Stimulated activated CD8-positive, alpha-beta memory T cell treated with anti-CD3 and anti-CD28 coated beads, Interleukin-12 subunit alpha, Interleukin-12 subunit beta, amount 100 ng/mL, for 24 hours (primary cell): ENCODE data around the gene BLNK.

Source experiments
- DNase-seq: peaks from one replicate; pipeline ENCODE4 v3.0.0-alpha.2; 2020; ENCODE audit errors: extremely low read depth

Gene BLNK

GRCh38 chr10:96288151-96288621 is 16.8 kb upstream of the BLNK start:
- DNase-seq, result no peak

- no peak for DNase-seq
Measured at GRCh38 chr10:96287392-96288105, 16.2 kb upstream of the BLNK start.

DNA sequence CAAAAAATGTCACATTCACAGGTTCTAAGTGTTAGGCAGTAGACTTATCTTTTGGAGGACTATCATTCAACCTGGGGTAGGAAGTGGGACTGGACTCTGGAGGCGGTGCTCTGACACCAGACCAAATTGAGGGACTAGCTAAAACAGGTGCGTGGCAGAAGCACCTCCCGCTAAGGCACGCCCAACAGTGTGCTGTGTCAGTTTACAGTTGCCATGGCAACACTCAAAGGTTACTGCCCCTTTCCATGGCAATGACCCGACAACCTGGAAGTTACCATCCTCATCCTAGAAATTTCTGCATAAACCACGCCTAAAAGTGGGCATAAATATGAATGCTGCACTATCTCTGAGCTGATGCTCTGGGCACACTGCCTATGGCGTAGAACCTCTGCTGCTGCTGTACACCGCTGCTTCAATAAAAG is 14.0 kb upstream of the BLNK start:
- no peak for DNase-seq

- no peak for DNase-seq
Measured at GRCh38 chr10:96283756-96284155, 12.4 kb upstream of the BLNK start.

DNA sequence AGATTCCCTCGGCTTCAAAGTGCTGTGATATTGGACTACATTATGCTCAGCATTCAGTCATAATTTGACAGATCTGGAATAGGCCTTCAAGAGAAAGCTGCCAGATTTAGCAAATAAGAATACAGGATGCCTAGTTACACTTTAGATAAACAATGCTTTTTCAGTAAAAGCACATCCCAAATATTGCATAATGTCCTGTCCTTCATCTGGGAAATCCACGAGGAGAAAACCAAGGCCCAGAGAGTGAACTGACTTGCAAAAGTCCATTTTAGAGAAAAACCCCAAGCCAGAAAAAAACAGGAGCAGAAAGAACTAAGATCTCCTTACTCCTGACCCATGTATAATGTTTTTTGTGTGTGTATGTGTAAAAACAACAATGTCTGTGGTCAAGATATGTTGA is 12.0 kb upstream of the BLNK start:
- DNase-seq, result no peak

- no peak for DNase-seq
Measured at GRCh38 chr10:96281444-96282029, 10.2 kb upstream of the BLNK start.

- DNase-seq, result no peak
Measured at GRCh38 chr10:96280859-96281258, 9.5 kb upstream of the BLNK start.

GRCh38 chr10:96279191-96279641 is 7.8 kb upstream of the BLNK start:
- DNase-seq, result no peak

DNA sequence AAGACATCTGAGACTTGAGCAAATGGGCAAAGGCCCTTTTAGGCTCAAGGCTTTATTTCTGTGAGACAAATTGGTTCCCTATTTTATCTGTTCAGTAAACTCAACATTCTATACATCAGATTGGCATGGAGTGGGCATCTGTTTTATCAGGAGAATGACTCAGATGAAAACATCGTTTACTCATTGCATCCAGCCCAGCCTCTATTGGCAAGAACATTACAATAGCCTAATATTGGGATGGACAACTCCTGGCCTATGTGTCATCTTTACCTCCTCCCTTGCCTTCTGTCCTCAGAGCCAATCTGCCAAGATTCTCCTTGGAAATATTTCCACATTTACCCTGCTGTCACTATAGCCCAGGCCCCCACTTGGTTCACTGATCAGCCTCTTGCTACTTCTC is 5.5 kb upstream of the BLNK start:
- DNase-seq, result no peak

DNA sequence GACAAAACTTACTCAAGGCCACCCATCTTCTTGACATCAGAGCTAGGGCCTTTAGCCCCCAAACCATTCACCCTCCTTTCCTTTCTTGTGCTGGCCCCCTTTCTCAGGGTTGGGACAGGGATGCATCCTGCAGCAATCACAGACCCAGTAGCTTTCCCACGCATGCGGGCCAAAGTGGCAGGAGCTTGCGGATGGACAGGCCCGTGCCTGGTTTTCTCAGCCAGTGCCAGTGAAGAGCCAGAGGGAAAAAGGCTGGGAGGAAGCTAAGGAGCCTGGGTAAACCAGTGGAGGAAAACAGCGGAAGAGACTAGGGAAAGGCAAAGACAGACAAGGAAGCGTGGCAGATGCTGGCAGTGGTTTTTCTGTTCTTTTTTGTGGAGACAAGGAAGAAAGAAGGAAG is 5.1 kb upstream of the BLNK start:
- no peak for DNase-seq

DNA sequence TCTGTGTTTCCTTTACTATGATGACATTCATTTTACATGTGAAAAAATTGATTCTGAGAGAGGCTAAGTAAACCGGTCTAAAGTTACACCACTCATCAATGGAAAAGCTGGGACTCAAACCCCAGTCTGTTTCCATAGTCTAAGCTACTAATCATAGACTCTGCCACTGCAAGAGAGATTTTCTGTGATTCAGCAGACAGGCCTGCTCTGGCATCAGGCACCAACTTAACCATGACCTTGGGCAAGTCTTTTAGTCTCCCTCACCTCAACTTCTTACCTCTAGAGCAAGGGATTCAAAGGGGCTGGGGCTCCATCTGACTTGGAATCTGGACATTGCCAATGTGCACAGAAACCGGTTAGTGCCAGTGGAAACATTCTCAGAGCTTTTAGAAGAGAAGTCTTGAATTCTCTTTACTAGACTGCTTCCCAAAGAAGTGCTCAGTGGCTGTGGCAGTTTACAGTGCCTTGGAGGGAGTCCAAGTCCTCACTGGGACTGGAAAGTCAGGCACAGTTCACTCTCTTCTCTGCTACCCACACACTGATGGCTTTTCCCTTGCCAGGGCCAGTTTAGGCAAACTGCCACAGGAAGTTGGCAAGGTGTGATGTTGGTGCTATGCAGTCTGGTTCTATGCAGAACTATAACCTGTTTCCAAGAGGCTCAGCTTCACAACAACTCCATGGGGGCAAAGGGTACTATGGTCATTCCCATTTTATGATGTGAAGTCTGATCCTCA is 4.5 kb upstream of the BLNK start:
- no peak for DNase-seq

DNA sequence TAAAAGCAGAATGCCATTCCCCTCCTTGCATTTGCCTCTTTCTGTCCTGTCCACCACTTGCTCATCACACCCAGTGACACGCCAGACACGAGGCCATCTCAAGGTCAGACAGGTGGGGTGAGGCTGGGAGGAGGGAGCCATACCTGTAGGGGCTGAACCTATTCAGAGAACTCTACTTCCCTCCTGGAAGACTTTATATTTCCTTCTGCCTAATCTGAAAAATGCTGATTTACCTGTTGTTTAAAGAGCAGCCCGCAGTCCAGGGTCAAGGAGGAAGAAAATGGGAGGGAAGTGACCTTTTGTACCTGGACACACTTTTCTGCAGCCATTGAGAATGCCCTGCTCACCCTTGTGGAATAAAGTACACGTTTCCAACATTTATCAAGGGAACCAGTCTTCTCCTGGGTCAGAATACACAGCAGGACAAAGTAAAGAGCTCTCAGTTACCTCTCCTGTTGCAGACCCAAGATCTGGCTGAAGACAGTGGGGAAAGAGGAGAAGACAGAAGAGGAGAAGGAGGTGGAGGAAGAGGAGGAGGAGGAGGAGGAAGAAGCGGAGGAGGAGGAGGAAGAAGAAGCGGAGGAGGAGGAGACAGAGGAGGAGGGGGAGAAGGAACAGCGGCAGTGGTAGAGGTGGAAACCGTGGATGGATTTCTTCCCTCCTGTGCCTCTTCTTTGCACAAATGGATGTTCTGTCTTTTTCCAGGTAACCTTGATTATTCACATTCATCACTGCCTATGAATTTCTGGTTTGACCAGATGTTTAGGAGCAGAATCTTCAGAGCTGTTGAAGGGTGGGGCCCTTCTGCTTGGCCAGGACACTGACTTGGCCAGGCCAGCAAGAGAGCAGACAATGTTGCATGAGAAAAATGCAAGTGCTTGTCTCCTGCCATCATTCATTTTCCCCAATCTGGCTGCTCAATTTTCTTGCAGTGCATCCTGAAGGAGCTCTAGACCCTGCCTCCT is 1.2 kb upstream of the BLNK start:
- DNase-seq, result no peak

DNA sequence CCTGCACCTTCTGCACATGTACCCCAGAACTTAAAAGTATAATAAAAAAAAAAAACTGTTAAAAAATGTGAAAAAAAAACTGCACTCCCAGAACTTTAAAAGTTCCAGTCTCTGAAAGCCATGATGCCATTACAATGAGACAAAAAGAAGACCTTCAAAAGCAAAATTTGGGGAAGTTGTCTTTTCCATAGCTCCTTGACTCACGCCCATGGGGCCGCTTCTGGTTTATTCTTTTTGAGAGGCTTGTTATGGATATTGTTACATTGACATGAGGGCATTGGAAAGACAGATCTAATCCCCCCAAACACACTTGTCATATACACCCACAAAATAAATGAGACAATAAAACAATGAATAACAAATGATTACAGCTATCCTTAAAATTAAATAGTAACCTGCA is 798 bp downstream of the BLNK start:
- DNase-seq, result no peak

DNA sequence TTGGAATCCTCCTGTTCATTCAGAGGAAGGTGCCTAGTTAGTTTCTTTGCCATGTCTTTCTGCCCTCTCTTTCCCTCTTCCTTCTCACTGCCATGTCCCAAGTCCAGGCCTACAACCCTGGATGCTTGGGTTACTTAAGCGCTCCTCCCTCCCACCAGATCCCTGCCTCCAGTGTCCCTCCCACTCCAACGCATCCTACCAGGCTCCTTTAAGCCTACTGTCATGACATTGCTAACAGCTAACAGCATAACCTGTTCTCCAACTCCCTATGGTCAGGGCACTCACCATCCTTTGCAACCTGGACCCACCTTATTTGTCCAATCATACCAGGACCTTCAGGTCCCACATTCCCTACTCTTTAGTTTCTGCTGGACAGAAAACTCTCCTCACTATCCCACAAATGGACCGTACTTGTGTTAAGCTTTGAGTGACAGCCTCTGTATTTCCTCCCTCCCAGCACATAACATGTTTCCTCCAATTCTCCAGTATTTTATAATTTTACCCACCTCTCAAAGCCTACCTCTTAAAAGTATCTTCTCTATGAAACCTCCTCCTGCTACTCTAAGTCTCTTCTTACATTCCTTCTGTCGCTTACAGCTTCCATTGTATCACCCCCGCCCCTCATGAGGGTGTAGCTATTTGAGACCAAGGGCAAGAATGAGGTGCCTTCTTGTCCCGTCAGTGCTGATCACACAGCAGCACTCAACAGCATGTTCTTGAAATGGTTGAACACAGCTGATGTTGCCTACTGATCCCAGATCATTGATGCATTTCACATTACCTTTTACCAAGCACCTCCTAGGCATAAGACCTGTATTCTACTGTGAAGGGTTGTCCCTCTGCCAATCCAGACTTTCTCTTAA is 1.7 kb downstream of the BLNK start:
- DNase-seq, result no peak

DNA sequence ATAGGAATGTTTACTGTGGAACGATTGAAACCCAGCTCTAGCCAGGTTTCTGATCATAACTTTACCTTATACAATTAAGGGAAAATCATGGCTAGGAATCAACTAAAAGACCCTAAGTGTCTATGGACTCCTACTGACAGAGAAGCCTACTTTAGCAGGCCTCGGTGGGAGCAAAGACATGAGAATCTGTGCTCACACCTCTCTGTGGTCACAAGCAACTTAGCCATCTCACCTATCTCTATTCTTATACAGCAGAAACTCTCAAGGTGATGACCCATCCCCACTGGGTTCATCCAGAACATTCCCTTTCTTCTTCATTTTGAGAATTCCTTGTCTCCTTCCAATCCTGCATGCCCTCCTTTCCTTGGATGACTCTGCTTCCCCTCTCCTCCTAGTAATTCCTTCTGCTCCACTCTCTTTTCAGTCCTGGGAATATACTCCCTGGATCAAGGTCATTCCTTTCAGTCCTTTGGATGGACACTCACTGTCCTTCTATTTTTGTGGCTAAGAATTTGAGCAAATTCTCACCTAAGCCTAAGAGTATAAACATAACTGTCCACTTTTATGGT is 2.9 kb downstream of the BLNK start:
- no peak for DNase-seq

GRCh38 chr10:96267234-96267705 is 4.1 kb downstream of the BLNK start:
- no peak for DNase-seq

GRCh38 chr10:96266118-96266770 is 5.1 kb downstream of the BLNK start:
- no peak for DNase-seq

GRCh38 chr10:96264938-96265337 is 6.4 kb downstream of the BLNK start:
- no peak for DNase-seq

DNA sequence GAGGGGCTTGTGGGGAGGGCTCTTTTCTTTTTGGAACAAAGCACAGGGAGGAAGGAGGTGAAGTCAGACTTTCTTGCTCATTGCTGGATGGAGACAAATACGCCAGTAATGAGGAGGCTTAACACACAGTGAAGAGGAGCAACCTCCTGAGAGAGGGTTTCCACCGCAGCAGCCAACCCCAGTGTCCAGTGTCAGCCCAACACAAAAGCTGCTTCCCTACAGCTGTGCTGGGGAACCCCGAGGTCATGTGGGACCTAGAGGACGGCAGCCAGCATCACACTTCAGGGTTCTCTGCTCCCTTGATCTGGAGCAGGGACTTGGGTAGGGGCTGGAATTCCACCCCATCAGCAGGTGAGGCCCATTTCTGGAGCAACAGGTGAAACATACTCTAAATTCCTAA is 7.7 kb downstream of the BLNK start:
- DNase-seq, result no peak

DNA sequence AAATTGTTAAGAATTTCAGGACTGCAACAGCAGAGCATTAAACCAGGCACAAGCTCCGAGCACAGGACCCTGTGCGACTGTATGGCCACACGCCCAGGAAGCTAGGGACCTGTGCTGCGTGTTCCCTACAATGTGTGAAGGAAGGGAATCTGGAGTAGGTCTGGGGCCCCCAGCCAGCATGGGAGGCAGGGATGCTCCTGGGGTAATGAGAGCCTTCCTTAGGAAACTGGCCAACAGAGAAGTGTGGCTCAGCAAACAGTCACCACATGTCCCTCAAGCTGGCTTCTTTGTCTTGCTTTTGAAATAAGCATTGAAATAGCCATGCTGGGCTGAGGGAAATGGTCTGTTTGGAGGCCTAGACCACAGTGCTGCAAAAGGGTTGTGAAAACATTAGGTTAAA is 8.2 kb downstream of the BLNK start:
- DNase-seq, result no peak
